HG03196 (cell line): ENCODE data around the gene P2RX2.
"Not testable (repeated sequence)": the region's sequence is repeated elsewhere in the genome, so short reads cannot be mapped to it uniquely, and the experiment has no call there.

Experiments
- ATAC-seq: cut with Tn5 transposase; IDR thresholded peaks from one replicate; pipeline ENCODE4 v1.9.1; 2021; ENCODE audit not compliant: unreplicated experiment

Gene P2RX2

DNA sequence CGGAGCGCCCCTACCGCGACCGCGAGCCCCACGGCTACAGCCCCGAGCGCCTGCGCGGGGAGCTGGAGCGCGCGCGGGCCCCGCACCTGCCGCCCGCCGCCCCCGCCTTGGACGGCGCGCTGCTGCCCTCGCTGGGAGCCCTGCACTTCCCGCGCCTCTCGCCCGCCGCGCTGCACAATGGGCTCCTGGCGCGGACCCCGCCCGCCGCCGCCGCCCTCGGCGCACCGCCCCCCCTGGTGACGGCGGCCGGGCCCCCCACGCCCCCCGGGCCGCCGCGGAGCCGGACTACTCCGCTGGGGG, 35.2 kb upstream of the P2RX2 start:
- no peak for ATAC-seq

DNA sequence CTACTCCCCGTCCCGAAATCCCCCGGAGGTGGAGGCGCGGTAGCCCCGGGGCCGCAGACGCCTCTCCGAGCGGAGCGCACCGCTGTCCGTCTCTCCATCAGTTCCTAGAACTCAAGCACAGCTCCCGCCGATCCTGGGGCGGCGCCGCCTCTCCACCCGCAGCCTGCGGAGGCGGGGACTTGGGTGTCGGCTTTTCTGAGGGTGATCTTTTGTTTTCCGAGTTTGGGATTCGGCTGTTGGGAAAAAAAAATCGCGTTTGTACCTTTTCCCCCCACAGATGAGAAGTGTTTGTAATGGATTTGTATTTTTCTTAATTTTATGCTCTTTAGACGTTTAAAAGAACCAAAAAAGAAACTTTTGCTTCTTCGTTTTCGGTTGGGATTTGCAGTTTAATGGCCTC, 34.8 kb upstream of the P2RX2 start:
- ATAC-seq, result no peak

DNA sequence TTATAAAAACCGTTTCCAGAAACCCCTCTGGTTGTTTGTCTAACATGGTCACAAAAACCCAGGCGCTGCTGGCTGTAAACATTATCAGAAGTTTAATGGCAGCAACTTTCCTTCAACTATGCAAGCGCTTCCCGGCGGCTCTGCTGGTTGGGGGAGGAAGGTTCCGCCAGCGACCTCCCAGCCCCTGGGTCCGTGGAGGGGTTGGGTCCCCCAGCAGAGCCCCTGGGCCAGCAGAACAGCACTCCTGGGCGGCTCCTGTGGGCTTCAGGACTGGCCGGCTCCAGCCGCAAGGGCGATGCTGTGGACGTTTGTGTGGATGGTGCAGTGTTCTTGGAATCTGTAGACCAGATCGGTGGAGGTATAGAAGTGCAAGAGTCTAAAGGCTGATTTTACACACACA, 34.1 kb upstream of the P2RX2 start:
- no peak for ATAC-seq

DNA sequence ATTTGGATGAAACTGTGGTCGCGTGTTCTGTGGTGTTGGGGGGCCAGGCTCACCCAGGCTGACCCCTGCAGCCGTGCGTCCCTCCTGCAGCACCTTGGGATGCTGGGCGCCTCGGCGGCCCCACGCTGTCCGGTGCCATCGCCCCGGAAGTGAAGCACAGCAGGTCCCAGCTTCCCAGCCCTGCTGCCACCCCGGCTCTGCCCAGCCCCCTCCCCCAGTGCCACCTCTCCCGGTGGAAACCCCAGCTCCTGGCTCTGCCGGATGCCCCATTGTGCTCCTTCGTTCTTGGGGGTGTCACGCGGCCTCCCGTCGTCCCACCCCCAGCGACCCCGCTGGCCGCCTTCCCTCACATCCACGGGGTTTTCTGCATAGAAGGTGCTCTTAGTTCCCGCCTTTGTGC, 33.4 kb upstream of the P2RX2 start:
- ATAC-seq, result no peak

DNA sequence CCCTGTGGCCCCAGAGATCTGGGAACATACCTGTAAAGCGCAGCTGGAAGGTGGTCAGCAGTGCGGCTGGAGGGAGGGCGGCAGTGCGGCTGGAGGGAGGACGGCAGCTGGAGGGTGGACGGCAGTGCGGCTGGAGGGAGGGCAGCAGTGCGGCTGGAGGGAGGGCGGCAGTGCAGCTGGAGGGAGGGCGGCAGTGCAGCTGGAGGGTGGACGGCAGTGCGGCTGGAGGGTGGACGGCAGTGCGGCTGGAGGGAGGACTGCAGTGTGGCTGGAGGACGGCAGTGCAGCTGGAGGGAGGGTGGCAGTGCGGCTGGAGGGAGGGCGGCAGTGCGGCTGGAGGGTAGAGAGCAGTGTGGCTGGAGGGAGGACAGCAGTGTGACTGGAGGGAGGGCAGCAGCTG, 31.6 kb upstream of the P2RX2 start:
- ATAC-seq, result no peak

DNA sequence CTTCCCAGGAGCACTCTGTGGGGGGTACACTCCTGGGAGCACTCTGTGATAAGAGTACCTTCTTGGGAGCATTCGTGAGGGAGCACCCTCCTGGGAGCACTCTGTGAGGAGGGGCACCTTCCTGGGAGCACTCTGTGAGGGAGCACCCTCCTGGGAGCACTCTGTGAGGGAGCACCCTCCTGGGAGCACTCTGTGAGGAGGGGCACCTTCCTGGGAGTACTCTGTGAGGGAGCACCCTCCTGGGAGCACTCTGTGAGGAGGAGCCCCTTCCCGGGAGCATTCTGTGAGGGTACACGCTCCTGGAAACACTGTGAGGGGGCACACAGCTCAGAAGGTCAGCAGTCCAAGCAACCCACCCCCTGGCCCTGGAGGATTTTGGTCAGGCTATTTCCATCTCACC, 30.8 kb upstream of the P2RX2 start:
- ATAC-seq, result no peak

DNA sequence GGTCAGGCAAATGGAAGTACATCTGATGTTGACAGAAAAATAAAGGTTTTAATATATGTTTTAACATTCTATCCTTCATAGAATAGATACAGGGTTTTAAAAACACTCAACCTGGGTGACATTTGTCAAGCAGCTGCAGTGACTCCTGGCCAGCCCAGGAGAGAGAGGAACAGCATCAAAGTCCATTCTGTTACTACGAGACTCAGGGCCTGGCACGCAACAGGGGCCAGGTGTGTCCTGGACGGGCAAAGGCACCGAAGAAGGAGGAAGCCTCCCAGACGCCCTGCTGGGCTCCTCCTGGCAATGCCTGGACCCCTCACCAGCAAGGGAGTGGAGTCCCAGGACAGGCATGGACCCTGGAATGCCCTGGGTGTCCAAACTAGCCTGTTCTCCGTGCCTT, 30.3 kb upstream of the P2RX2 start:
- ATAC-seq, result no peak

DNA sequence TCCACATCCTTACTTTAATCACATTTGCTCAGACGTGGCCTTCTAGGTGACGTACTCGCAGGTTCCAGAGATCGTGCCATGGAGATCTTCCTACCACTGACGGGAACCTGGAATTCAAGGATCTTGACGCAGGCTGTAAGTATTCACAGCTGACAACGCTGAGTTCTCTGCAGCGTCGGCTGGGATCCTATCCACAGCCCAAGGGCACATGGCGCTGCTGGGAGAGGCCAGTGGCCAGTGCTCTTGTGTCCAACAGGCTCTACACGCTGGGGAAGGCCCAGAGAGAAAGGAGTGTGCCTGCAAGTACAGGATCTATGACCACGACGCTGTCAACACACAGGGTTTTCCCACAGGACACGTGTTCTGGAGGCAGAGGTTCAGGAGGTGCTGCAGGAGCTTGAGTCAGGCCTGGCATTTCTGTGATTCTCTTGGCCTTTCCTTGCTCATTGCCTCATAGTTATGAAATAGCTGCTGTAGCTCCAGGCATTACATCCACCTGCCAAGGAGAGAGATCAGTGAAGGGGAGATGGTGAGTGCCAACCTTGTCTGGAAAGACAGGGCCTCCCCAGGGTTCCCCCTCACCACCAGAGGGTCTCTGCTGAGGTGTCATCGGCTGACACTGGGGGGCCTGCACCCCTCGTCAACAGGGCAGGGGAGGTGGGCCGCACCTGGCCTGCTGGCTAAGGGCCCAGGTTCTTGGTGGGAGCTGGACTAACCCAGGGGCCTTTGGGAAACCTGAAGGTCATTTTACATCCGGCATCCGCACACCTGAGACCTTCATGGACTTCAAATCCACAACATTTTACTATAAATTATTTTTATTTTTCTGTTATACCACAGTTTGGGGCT, 29.5 kb upstream of the P2RX2 start:
- ATAC-seq, result no peak

DNA sequence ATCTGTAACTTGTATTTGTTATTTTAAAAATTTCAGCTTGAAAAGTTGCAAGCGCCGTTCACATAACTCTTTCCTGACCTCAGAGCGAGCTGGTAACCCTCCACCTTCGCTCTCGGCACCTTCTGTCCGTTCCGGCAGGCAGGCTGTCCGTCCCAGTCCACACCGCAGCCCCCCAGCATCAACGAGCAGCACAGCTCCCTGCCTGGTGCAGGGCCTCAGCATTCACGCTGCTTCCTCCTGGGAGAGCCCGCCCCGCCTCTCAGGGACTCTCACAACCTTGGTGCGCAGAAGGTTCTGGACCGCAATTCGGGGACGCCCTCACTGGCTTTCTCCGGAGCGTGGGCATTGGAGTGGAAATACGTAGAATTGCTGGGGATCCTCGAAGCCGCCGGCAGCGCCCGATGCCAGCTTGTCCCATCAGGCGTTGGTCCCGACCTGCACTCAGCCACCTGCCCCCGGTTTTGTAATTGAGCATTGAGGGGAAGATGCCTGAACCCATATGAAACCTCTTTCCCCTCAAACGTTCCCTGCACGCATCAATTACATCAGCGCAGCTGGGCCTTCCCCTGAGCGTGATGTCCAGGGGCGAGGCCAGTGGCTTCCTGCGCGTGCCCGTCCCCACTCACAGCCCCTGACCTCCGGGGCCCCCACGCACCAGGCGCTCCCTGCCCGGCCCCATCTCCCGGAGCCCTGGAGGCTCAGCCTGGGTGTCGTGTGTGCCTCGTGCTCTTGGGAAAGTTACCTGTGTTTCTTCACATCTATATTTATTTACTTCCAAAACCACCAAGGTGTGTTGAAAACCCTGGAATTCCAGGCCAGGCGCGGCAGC, 27.3 kb upstream of the P2RX2 start:
- no peak for ATAC-seq

DNA sequence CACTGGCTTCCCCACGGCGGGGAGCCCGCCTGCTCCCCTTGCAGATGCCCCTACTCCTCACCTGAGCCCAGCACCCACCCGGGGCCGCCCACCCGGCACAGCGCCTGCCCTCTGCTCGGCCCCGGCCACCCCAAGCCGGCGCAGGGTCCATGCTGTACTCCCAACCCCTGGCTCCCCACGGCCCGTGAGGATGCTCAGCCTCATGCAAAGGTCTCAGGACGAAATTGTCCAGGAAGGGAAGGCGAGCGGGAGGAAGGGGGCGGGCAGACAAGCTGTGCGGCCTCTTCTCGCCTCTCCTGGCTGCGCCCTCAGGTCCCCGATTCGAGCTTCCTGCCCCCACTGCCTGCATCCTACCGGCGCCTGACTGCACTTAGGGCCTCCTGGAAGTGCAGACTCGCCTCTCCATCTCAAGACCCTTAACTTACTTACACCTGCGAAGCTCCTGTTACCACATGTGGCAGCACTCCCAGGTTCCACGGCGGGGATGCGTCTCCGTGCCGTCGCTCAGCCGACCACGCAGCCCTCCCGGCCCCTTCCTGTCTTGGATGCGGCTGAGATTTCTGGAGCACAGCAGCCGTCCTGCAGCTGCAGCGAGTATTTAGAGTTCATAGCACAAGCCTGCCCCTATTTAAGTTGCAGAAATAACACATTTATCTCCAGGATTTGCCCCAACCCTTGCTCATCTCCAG, 26.1 kb upstream of the P2RX2 start:
- ATAC-seq, result no peak

DNA sequence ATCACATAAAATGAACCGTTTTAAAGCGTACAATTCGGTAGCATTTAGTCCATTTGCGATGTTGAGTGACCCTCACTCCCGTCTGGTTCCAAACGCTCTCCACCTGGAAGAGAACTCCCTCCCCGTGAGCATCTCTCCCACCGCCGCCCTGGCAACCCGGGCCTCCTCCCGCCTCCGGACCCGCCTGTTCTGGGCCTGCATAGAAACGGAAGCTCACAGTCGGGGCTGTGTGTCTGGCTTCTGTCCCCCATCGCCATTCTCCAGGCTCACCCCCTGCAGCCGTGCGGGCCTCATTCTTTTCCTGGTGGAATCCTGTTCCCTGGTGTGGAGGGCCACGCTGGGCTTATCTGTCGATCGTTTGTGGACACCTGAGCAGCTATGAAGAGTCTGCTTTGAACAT, 25.5 kb upstream of the P2RX2 start:
- no peak for ATAC-seq

DNA sequence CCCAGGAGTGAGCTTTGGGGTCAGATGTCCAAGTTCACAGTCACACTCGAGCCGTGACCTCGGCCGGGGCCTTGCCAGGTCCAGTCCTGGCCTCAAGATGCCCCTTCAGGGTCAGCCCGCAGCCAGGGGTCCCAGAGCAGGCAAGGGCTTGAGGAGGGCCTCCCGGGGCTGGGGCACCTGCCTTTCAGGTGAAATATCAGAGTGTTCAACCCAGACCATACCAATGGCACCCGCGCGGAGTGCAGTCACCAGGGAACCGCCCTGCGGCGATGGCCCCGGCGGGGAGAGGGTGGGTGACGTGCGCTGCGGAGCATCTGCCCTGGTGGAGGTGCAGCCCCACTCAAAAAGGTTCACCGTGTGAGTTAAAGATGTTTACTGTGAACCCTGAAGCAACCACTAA, 25.1 kb upstream of the P2RX2 start:
- ATAC-seq, result no peak

DNA sequence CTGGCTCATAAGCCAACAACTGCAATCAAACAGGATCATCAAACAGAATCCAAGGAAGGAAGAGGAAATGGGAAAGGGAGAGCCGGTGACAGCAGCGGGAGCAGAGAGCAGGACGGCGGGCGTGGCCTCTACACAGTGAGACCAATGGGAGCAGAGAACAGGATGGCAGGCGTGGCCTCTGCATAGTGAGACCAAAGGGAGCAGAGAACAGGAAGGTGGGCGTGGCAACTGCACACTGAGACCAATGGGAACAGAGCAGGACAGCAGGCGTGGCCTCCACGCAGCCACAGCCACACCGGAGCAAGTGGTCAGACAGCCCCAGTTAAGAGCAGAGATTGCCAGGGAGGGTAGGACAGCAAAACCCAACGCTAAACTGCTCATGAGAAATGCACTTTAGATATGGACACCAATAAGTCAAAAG, 24.6 kb upstream of the P2RX2 start:
- ATAC-seq, result no peak

DNA sequence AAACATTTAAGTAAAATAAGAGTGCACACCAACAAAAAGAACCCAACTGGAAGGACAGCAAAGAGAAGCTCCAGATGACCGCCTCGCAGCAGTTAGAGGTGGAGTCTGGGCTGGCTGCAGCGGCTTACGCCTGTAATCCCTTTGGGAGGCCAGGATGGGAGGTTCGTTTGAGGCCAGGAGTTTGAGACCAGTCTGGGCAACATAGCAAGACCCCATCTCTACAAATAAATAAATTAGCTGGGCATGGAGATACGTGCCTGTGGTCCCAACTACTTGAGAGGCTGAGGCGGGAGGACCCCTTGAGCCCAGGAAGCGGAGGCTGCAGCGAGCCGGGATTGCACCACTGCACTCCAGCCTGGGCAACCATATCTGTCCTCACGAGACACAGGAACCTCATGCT, 23.4 kb upstream of the P2RX2 start:
- no peak for ATAC-seq

DNA sequence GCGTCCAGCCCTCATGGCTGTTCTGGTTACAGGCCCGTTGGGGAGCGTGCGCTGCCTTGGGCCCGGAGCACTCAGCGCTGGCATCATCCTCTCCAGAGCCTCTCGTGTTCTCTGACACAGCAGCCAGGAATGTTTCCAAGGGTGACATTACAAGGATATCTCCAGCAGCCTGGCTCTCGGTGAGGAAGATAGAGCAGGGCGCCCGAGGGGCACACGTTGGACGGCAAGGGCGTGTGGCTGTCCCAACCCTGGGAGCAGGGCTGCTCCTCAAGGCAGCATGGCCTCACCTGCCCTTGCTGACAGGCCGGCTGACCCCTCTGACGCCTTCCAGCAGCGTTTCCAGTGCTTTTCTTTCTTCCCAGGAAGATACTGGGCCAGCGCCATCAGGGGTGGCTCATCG, 22.6 kb upstream of the P2RX2 start:
- ATAC-seq, result no peak

DNA sequence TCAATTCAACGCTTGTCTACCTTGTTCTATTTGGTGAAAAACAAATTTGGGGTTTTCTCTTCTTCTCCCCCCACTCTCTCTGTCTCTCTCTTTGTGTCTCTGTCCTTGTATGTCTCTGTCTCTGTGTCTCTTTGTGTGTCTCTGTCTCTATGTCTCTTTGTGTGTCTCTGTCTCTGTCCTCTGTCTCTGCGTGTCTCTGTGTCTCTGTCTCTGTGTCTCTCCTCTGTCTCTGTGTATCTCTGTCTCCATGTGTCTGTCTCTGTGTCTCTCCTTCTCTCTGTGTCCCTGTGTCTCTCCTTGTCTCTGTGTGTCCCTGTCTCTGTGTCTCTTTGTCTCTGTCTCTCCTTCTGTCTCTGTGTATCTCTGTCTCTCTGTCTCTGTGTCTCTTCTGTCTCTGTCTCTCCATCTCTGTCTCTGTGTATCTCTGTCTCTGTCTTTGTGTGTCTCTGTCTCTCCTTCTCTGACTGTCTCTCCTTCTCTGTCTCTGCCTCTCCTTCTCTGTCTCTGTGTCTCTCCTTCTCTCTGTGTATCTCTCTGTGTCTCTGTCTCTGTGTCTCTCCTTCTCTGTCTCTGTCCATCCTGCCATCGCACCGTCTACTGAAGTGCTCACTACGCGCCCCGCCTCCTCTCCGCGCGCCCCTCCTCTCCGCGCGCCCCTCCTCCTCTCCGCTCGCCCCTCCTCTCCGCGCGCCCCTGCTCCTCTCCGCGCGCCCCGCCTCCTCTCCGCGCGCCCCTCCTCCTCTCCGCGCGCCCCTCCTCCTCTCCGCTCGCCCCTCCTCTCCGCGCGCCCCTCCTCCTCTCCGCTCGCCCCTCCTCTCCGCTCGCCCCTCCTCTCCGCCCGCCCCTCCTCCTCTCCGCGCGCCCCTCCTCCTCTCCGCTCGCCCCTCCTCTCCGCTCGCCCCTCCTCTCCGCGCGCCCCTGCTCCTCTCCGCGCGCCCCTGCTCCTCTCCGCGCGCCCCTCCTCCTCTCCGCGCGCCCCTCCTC, 21.0 kb upstream of the P2RX2 start:
- ATAC-seq, result no peak

DNA sequence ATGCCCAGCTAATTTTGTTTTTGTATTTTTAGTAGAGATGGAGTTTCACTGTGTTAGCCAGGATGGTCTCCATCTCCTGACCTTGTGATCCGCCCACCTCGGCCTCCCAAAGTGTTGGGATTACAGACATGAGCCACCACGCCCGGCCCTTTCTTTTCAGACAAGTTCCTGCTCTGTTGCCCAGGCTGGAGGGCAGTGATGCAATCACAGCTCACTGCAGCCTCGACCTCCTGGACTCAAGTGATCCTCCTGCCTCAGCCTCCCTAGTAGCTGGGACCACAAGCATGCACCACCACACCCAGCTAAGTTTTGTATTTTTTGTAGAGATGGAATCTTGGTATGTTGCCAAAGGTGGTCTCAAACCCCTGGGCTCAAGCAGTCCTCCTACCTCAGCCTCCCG, 19.1 kb upstream of the P2RX2 start:
- ATAC-seq, result not testable (repeated sequence)

DNA sequence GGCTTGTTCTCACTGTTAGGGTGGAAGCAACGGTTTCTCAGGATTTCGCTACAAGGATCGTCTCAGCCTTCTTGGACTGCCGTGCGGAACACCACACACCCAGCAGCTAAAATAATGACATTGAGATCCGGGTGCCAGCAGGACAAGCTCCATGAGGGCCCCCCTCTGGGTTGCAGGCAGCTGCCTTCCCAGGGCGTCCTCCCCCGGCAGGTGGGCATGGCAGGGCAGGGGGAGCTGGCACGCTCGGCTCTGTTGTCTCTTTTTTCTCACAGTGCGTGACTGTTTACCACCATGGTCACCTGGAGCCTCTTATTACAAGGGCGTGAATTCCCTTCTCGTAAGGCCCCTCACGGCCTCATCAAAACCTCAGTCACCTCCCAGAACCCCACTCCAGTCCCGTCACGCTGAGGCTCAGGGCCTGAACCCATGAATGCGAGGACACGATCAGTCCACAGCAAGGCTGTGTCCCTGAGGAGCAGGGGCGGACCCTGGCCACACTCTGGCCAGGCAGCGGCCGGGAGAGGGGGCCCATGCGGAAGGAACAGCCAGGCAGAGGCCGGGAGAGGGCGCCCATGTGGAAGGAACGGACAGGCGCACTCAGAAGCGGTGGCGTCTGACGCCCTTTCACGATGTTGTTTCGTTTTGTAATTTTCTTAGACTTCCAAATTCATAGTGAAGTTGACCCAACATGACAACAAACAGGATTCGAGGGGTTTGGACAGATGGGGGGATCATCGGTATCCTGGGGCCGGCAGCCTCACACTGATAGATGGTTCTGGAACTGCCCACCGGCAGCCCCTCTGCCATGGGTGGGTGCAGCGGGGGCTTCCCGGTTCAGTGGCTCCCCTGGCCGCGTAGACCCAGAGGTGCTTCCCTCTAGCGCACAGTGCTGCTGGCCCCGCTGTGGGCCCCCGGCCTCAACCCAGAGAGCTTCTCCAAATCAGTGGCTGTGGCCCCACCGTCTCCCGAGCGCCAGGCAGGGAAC, 18.2 kb upstream of the P2RX2 start:
- ATAC-seq, result no peak

DNA sequence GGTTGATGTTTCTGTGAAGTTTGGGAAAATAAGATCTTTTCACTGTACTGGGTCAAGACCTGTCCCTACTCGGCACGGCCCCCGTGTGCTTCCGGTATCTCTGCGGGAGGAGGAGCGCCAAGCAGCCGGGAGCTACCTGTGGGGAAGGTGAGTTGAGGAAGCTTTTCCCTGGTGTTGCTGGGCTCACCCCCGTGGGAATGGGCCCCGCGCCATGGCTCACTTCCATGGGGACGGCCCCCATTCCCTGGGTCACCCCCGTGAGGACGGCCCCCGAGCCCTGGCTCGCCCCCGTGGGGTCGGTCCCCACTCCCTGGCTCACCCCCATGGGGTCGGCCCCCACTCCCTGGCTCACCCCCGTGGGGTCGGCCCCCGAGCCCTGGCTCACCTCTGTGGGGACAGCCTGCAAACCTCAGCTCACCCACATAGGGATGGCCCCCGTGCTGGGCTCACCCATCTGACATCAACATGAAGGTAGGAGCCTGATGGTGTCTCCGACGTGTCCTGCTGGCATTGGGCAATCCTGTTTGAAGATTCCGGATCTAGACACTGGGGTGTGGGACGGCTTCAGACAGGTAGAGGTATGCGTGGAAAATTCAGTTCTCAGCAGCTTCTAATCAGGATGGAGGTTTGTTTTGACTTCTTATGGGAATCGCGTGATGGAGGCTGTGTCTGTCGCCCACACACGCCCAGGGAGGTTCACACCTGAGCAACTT, 17.2 kb upstream of the P2RX2 start:
- no peak for ATAC-seq
